Breast epithelium (tissue), 3 donors: Measurements from ENCODE around the gene SGK2.

ENCODE experiments used
- CTCF ChIP-seq, 3 donors: fragments of 450-650 bp; IDR thresholded peaks; one replicate each; pipeline ENCODE4 v1.5.1; 2016 to 2017; ENCODE audit warnings: antibody characterized with exemption in 3 of 3, mild to moderate bottlenecking in 3 of 3, moderate library complexity in 3 of 3
- POLR2AphosphoS5 ChIP-seq, 3 donors: sonication (generic); formaldehyde crosslinking; IDR thresholded peaks; one replicate each; pipeline ENCODE4 v1.6.1; 2017; ENCODE audit warnings: antibody characterized with exemption in 3 of 3

DNA sequence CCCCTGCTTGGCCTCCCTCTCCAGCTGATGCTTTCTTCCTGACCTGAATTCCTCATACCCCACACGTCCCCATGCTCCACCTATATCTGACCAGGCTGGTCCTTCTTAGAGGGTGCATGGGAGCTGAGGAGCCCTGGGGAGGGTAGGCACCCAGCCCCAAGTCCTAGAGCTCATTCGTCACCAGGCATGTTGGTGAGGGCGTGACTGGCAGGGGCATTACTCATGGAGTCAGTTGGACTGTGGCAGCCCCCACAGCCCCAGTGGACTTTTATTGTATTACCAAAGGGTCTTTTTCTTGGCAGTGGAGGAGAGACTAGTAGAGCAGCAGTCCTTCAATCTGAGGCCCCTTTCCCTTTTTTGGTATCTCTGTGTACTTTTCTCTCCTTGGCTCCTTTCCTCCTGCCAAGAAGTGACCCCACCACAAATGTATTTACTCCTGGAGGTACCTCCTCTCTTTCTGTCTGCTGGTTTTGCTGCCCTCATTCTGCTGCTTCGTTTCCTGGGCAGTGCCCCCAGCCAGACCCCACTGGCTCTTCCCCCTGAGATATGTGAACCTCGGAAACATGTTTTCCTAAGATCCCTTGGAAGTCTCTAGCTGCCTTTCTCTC lies 10.4 kb upstream of the SGK2 start:
- TF ChIP-seq POLR2AphosphoS5 (IDR thresholded peaks at IDR 0.05) (no peak), CTCF (IDR thresholded peaks at IDR 0.05) (no peak)
